Central memory CD8-positive, alpha-beta T cell (primary cell): ENCODE results near the gene COL5A2.

Experiments used
- ATAC-seq: fragments of 150-1000 bp; cut with Tn5 transposase; replicated peaks from 2 replicates; pipeline ENCODE4 v1.10.0; 2022; ENCODE audit warnings: mild to moderate bottlenecking, moderate FRiP score, moderate number of reproducible peaks; ENCODE audit not compliant: poor library complexity, severe bottlenecking; ENCODE audit errors: extremely low read depth
- DNase-seq, 2 donors: peaks; one replicate each; pipeline ENCODE4 v3.0.0; 2021; ENCODE audit warnings: low spot score in 2 of 2
- H3K27ac Mint-ChIP-seq: one replicate; pipeline ENCODE4 v1.8.0; 2022; ENCODE audit warnings: low read depth, mild to moderate bottlenecking, moderate library complexity, mixed read lengths
- H3K27me3 Mint-ChIP-seq: one replicate; pipeline ENCODE4 v1.8.0; 2022; ENCODE audit warnings: mixed read lengths
- H3K36me3 Mint-ChIP-seq: one replicate; pipeline ENCODE4 v1.8.0; 2022; ENCODE audit warnings: mild to moderate bottlenecking, moderate library complexity, mixed read lengths; ENCODE audit not compliant: insufficient read depth
- H3K4me1 Mint-ChIP-seq: one replicate; pipeline ENCODE4 v1.8.0; 2022; ENCODE audit warnings: mixed read lengths
- H3K4me3 Mint-ChIP-seq: one replicate; pipeline ENCODE4 v1.8.0; 2022; ENCODE audit warnings: mild to moderate bottlenecking, moderate library complexity, mixed read lengths
- H3K9me3 Mint-ChIP-seq: one replicate; pipeline ENCODE4 v1.8.0; 2022; ENCODE audit warnings: mixed read lengths

Gene COL5A2

DNA sequence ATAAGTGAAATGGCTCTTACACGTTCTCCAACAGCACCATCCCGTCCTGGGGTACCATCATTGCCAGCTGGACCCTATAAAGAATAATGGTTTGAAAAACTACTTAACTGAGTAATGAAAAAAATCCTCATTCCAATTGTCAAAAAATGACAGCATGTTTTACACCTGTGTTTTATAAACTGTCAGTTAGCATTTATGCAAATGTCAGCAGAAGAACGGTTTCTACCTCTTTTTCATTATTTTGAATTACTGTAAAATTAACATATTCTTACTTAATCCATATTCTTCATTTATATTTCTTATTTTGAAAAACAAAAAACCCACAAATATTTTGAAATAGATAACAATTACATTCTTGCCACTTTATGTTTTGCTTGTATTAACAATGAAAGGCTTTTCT lies 131.4 kb downstream of the COL5A2 start:
- H3K27ac Mint-ChIP-seq, result no peak overlapping the region
- no peaks in the 10 kb centered on the region for H3K4me1 Mint-ChIP-seq
- no peaks in the 10 kb centered on the region for H3K27me3 Mint-ChIP-seq
- H3K9me3 Mint-ChIP-seq, result no peaks in the 10 kb centered on the region
- H3K4me3 Mint-ChIP-seq, result no peak overlapping the region
- DNase-seq (no peak), ATAC-seq (no peak)
- no peaks in the 10 kb centered on the region for H3K36me3 Mint-ChIP-seq

DNA sequence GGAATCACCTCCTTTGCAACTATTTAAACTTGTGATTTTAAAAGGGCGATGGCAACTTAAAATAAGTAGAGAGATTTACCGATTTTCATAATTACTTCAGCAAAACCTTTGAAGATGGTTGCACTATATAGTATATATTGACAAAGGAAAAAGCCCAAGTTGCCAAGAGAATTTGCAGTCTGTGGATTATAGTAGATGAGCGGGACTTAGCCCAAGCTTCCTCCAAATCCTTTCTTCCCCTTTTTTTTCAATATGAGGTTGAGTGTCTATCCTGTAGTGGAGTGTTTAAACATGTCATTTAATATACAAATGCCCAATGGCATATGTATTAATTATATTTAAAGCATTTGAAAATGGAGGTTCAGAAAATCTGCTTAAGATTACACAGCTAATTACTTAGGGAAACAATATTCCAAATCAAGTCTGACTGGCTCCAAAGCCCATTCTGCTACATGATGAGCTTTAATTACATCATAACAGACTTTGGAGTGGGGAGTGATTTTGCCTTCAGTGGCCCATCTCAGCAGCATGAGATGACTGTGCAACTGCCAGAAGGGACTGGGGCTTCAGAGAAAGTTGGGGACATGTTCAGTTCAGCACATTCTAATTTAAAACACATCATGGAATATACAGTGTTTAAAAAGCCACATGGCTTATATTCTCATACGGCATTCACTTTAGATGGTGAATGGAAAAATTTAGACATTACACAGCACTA lies 132.2 kb downstream of the COL5A2 start:
- Mint-ChIP-seq H3K4me3 (no peak overlapping the region), H3K9me3 (no peaks in the 10 kb centered on the region), H3K4me1 (no peaks in the 10 kb centered on the region), H3K36me3 (no peaks in the 10 kb centered on the region), H3K27me3 (no peaks in the 10 kb centered on the region), H3K27ac (no peak overlapping the region)
- no peak for DNase-seq
- no peak for ATAC-seq

DNA sequence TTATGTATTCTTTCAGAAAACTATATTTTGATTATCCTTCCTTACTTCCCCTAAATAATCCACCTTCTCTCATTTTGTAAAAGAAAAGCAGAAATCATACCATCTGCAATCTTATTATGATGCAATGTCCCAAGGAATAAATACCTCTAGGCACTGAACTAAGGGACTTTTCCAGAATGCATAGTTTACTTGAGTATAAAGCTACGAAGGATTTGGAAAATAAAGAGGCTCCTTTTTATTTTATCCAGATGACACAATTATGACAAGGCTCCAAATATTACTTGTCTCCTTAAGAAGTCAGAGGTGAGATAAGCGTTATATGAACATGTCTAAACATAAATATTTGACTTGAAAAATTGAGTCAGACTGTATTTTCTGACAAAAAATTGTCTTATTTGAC lies 133.2 kb downstream of the COL5A2 start:
- ATAC-seq, result no peak
- H3K27ac Mint-ChIP-seq, result no peak overlapping the region
- no peaks in the 10 kb centered on the region for H3K4me1 Mint-ChIP-seq
- DNase-seq, result no peak
- no peaks in the 10 kb centered on the region for H3K36me3 Mint-ChIP-seq
- H3K9me3 Mint-ChIP-seq, result no peaks in the 10 kb centered on the region
- no peaks in the 10 kb centered on the region for H3K27me3 Mint-ChIP-seq
- no peak overlapping the region for H3K4me3 Mint-ChIP-seq

- H3K27ac Mint-ChIP-seq, result no peak overlapping the region
- H3K9me3 Mint-ChIP-seq, result no peaks in the 10 kb centered on the region
- no peak for ATAC-seq
These were observed 133.7 kb downstream of the COL5A2 start for GRCh38 chr2:189045836-189046235.

GRCh38 chr2:189037518-189037917 lies 142.0 kb downstream of the COL5A2 start:
- no peaks in the 10 kb centered on the region for H3K27me3 Mint-ChIP-seq
- no peak overlapping the region for H3K27ac Mint-ChIP-seq
- H3K4me3 Mint-ChIP-seq, result no peak overlapping the region
- DNase-seq (no peak), ATAC-seq (no peak)
- no peaks in the 10 kb centered on the region for H3K4me1 Mint-ChIP-seq
- H3K36me3 Mint-ChIP-seq, result no peaks in the 10 kb centered on the region
- no peaks in the 10 kb centered on the region for H3K9me3 Mint-ChIP-seq

More at GRCh38 chr2:189045836-189046235, 133.7 kb downstream of the COL5A2 start:
- H3K27me3 Mint-ChIP-seq, result no peaks in the 10 kb centered on the region
- DNase-seq, result no peak
- H3K36me3 Mint-ChIP-seq, result no peaks in the 10 kb centered on the region
- H3K4me1 Mint-ChIP-seq, result no peaks in the 10 kb centered on the region
- no peak overlapping the region for H3K4me3 Mint-ChIP-seq

GRCh38 chr2:189024901-189025618 lies 154.5 kb downstream of the COL5A2 start:
- no peaks in the 10 kb centered on the region for H3K36me3 Mint-ChIP-seq
- DNase-seq (no peak), ATAC-seq (no peak)
- no peak overlapping the region for H3K4me3 Mint-ChIP-seq
- no peak overlapping the region for H3K27ac Mint-ChIP-seq
- H3K4me1 Mint-ChIP-seq, result no peaks in the 10 kb centered on the region
- no peaks in the 10 kb centered on the region for H3K27me3 Mint-ChIP-seq
- peaks cover 12% of the 10 kb centered on the region for H3K9me3 Mint-ChIP-seq

DNA sequence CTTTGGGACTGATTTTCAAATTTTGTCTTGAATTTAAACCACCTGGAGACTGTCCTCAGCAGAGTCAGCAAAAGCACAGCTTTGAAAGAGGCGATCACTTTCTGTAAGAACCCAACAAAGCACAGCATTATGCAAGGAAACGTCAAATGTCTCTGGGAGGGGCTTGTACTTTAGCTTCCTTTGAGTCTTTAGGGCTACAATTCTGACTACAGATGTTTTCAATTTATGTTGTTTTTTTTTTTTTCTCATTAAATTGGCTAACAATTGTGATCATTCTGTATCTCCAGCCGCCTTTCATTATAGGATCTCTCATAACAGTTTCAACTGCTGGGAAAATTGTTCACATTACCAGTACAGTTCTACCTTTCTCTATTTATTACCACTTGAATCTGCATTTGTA lies 157.1 kb downstream of the COL5A2 start:
- Mint-ChIP-seq H3K4me1 (no peaks in the 10 kb centered on the region), H3K36me3 (no peaks in the 10 kb centered on the region), H3K4me3 (no peak overlapping the region), H3K9me3 (peaks cover 17% of the 10 kb centered on the region), H3K27me3 (no peaks in the 10 kb centered on the region), H3K27ac (no peak overlapping the region)
- no peak for ATAC-seq
- no peak for DNase-seq

DNA sequence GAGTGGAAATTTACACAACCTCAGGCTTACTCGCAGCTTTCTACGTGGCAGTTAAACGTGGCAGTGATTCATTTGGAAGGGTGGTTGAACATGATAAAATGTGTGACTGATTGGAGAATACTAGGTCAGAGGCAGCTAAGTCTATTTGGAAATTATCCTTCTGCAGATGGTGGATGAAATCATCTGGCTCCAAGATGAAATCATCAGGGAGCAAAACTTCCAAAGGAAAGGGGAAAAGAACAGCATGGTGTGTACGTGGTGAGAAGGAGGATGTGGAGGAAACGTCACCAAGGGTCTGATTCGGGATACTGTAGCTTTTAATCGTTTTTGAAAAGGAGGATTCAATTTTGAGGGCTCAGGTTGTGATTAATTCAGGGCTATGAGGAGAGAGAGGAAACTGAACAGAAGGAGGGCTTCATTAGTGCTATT lies 157.5 kb downstream of the COL5A2 start:
- Mint-ChIP-seq H3K36me3 (no peaks in the 10 kb centered on the region), H3K27ac (no peak overlapping the region), H3K4me3 (no peak overlapping the region), H3K9me3 (peaks cover 17% of the 10 kb centered on the region), H3K4me1 (no peaks in the 10 kb centered on the region), H3K27me3 (no peaks in the 10 kb centered on the region)
- no peak for DNase-seq
- ATAC-seq, result no peak

- ATAC-seq (no peak), DNase-seq (no peak)
- H3K4me1 Mint-ChIP-seq, result no peaks in the 10 kb centered on the region
- H3K36me3 Mint-ChIP-seq, result no peaks in the 10 kb centered on the region
- H3K27ac Mint-ChIP-seq, result no peak overlapping the region
- H3K9me3 Mint-ChIP-seq, result peaks cover 14% of the 10 kb centered on the region
- H3K27me3 Mint-ChIP-seq, result no peaks in the 10 kb centered on the region
- H3K4me3 Mint-ChIP-seq, result no peak overlapping the region
These were observed 159.4 kb downstream of the COL5A2 start for GRCh38 chr2:189020179-189020578.

- no peaks in the 10 kb centered on the region for H3K36me3 Mint-ChIP-seq
- H3K4me1 Mint-ChIP-seq, result no peaks in the 10 kb centered on the region
- no peak overlapping the region for H3K27ac Mint-ChIP-seq
- peaks cover 12% of the 10 kb centered on the region for H3K9me3 Mint-ChIP-seq
- no peaks in the 10 kb centered on the region for H3K27me3 Mint-ChIP-seq
- ATAC-seq (no peak), DNase-seq (no peak)
- no peak overlapping the region for H3K4me3 Mint-ChIP-seq
These were observed 160.9 kb downstream of the COL5A2 start for GRCh38 chr2:189018631-189019030.

- no peak overlapping the region for H3K4me3 Mint-ChIP-seq
- no peak overlapping the region for H3K27ac Mint-ChIP-seq
- H3K27me3 Mint-ChIP-seq, result no peaks in the 10 kb centered on the region
- no peak for ATAC-seq
- H3K4me1 Mint-ChIP-seq, result no peaks in the 10 kb centered on the region
- peaks cover 7% of the 10 kb centered on the region for H3K9me3 Mint-ChIP-seq
- H3K36me3 Mint-ChIP-seq, result no peaks in the 10 kb centered on the region
- DNase-seq, result no peak
These were observed 163.2 kb downstream of the COL5A2 start for GRCh38 chr2:189016311-189016861.

DNA sequence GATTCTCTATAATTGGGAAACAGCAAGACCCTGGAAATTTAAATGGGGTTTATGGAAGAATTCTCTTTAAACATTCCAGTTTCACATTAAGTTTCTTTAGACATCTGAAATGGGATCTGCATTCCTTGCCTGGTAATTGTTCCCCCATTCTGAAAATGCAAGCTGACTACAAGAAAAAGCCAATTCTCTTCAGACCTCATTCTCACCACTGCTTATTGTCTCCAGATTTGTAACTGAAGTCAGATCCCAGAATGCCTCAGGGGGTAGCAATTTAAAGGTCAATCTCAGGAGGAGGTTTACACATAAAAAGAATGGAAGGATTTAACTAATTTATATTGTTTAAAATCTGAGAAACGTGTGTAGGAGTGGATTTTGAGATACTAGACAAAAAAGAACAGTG lies 164.2 kb downstream of the COL5A2 start:
- no peak overlapping the region for H3K4me3 Mint-ChIP-seq
- ATAC-seq, result no peak
- no peaks in the 10 kb centered on the region for H3K4me1 Mint-ChIP-seq
- DNase-seq, result no peak
- no peaks in the 10 kb centered on the region for H3K27me3 Mint-ChIP-seq
- no peak overlapping the region for H3K27ac Mint-ChIP-seq
- H3K36me3 Mint-ChIP-seq, result no peaks in the 10 kb centered on the region
- peaks cover 6% of the 10 kb centered on the region for H3K9me3 Mint-ChIP-seq
